ENCODE results near the gene SMG9. TPM values are rescaled to one million over a fixed set of nuclear protein-coding genes. Genes with fewer than 3 reads are reported as not detected.

The SMG9 gene
- total RNA-seq, 1 donor from 2014 or later, result 13.2 TPM

- peak; percentile 66 for ATAC-seq
- DNase-seq (ENCODE audit: low spot score), result no peak
Measured at GRCh38 chr19:43726736-43727592, 27.8 kb downstream of the SMG9 start.

DNA sequence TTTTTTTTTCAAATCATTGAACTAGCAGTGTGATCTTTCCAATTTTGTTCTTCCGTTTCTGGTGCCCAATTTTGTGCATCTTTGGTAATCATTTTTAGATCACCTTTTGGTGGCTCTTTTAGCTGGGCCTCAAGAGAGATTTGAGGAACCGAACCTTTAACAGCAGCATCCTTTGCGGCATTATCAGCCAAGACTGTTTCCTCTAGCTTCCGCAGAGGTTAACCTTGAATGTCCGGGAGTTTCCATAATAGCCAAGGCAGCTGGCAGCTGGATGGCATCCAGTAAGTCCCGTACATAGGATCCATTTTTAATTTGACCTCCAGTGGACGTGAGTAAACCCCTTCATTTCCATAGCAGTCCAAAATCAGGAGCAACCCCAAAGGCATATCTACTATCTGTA lies 29.3 kb downstream of the SMG9 start:
- ATAC-seq, result no peak
- no peak for DNase-seq (ENCODE audit: low spot score)

DNA sequence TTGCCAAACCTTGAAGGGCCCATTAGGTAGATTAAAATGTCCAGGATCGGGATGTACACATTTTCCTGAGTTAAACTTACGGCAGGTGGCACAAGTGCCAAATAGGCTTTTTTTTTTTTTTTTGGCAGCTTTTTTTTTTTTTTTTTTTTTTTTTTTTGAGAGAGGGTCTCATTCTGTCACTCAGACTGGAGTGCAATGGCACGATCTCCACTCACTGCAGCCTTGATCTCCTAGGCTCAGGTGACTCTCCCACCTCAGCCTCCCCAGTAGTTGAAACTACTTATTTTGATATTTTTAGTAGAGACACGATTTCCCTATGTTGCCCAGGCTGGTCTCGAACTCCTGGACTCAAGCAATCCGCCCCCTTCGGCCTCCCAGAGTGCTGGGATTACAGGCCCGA lies 29.9 kb downstream of the SMG9 start:
- ATAC-seq, result no peak
- no peak for DNase-seq (ENCODE audit: low spot score)

DNA sequence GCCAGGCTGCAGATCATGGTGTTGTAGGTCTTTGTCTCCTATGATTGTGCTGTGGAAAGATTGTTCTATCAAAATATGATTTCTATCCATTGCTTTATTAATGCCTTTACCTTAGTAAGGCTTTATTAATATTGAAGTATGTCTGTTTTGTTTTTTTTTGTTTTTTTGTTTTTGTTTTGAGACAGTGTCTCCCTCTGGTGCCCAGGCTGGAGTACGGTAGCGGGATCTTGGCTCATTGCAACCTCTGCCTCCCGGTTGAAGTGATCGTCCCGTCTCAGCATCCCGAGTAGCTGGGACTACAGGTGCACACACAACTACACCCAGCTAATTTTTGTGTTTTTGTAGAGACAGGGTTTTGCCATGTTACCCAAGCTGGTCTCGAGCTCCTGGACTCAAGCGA lies 31.2 kb downstream of the SMG9 start:
- ATAC-seq (no peak), DNase-seq (ENCODE audit: low spot score) (no peak)

DNA sequence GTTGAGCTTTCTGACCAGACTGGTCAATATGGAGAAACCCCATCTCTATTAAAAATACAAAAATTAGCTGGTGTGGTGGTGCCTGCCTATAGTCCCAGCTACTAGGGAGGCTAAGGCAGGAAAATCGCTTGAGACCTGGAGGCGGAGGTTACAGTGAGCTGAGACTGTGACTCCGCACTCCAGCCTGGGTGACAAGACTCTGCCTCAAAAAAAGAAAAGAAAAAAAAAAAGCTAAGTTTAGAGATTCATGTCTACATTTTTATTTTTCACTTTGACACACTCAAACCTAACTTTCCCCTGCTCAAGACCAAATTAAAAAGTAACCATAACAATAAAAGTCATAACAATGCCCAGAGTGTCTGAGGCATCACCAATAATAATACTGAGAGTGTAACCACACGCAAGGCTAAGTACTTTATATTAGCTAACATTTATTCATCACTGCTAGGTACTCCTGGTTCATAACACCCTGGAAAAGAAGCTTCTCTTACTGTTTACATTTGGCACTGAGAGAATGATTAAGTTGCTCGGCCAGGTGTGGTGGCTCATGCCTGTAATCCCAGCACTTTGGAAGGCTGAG lies 33.2 kb downstream of the SMG9 start:
- DNase-seq (ENCODE audit: low spot score), result no peak
- ATAC-seq, result no peak

DNA sequence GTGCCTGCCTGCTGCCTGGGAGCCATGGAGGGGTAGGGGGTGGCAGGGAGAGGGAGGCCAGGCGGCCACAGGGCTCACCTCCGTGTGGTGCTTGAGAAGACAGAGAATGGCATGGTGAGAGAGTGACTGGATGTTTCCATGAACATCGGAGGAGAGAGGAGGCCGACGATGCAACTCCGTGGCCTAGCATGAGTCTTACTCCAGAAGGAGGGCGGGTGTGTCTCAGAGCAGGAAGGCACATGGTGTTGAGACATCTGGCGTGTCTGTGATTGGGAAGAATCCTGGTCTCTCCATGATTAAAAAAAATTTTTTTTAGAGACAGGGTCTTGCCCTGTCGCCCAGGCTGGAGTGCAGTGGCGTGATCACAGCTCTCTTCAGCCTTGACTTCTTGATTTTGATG lies 33.8 kb downstream of the SMG9 start:
- ATAC-seq, result no peak
- DNase-seq (ENCODE audit: low spot score), result no peak

DNA sequence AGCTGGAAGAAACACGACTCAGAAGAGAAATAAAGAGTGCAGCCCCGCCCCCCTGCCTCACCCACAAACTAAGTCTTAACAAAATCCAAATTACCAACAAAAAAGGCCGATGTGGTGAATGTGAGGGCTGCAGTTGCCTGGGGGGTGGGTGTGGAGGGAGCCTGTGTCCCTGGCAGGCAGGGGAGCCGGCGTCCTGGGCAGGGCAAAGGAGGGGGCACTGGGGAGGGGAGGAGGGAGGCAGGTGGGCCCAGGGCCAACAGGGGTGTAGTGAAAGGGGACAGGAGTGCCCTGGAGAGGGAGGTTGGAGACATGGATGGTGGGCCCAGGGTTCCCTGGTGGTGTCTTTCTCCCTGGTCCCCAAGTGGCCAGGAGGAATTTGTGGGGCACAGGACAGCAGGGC lies 34.8 kb downstream of the SMG9 start:
- ATAC-seq (no peak), DNase-seq (ENCODE audit: low spot score) (no peak)

GRCh38 chr19:43719378-43719868 lies 35.3 kb downstream of the SMG9 start:
- DNase-seq (ENCODE audit: low spot score) (no peak), ATAC-seq (no peak)

- DNase-seq (ENCODE audit: low spot score) (no peak), ATAC-seq (no peak)
Measured at GRCh38 chr19:43718627-43719377, 36.0 kb downstream of the SMG9 start.

GRCh38 chr19:43715776-43716175 lies 39.0 kb downstream of the SMG9 start, which contains the start of gene IRGC:
Gene IRGC, plus strand, starts transcription at chr19:43716076. Its CDS starts 2,483 bp downstream, at chr19:43718559.
- ATAC-seq (no peak), DNase-seq (ENCODE audit: low spot score) (no peak)

DNA sequence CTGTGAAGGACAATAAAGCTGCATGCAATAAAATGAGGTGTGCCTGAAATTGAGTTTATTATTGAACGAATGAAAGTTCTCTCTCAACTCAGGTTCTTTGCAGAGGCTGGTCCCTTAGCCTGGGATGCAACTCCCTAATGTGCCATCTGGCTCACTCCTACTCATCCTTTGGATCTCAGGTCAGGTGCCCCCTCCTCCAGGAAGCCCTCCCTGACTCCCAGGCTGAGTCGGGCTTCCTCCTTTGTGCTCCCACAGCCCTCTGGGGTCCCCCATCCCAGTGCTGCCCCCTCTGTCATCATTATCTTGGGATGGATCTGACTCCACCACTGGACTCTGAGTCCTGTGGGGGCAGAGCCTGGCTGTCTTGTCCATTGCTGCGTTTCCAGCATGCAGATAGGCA lies 41.6 kb downstream of the SMG9 start:
- ATAC-seq (no peak), DNase-seq (ENCODE audit: low spot score) (no peak)

DNA sequence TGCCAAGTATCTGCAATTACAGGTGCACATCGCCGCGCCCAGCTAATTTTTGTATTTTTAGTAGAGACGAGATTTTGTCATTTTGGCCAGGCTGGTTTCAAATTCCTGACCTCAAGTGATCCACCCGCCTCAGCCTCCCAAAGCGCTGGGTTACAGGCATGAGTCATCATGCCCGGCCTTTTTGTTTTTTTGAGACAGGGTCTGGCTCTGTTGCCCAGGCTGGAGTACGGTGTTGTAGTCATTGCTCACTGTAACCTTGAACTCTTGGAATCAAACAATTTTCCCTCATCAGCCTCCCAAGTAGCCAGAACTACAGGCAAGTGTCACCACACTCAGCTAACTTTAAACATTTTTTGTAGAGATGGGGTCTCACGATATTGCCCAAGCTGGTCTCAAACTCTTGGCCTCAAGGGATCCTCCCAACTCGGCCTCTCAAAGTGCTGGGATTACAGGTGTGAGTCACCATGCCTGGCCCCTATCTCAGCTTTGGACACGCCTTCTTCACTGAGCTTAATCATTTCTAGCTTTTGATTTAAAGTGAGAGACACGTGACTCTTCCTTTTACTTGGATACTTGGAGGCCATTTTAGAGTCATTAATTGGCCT lies 42.9 kb downstream of the SMG9 start:
- no peak for ATAC-seq
- no peak for DNase-seq (ENCODE audit: low spot score)

GRCh38 chr19:43708716-43709115 lies 46.0 kb downstream of the SMG9 start:
- no peak for DNase-seq (ENCODE audit: low spot score)
- no peak for ATAC-seq

DNA sequence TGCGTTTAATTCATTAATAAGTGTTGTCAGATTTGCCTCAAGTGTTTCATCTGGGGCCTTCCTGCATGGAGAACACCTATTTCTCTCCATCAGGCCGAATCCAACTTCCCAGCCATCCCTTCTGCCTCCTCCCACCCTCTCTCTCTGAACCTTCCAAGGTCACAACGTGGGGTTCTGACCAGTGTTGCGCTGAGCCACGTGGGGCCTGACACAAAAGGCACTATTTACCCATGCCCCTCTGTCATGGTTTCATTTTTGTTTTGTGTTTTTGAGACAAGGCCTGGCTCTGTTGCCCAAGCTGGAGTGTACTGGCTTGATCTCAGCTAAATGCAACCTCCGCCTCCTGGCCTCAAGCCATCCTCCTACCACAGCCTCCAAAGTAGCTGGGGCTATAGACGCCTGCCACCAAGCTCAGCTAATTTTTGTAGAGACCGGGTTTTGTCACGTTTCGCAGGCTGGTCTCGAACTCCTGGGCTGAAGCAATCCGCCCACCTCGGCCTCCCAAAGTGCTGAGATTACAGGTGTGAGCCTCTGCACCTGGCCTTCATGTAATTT lies 47.5 kb downstream of the SMG9 start:
- ATAC-seq (no peak), DNase-seq (ENCODE audit: low spot score) (no peak)

- no peak for DNase-seq (ENCODE audit: low spot score)
- no peak for ATAC-seq
Measured at GRCh38 chr19:43705729-43706128, 49.0 kb downstream of the SMG9 start.

DNA sequence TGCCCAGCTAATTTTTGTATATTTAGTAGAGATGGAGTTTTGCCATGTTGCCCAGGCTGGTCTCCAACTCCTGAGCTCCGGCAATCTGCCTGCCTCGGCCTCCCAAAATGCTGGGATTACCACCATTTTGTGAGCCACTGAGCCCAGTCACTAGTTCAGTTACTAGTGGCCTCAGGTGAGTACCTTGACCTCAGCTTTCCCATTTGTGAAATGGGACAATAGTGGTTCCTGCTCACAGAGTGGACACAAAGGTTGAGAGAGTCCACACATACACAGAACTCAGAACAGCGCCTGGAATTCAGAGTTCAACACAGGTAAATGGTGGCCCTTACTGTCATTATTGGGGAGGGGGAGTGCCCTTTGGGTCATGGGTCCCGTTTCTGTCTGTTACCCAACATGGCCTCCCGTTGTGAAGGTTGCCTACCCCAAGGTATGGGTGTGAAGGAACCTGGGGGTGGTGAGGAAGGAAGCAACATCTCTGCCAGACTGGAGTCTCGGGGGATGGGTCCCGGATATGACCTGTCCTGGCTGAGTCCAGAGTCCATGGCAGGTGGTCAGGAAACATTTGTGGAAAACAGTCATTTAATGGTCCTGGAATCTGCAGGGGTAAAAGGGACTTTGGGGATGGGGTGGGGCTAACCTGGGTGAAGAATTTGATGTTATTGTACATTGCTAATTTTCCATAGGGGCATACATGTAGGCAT lies 50.6 kb downstream of the SMG9 start:
- ATAC-seq, result no peak
- DNase-seq (ENCODE audit: low spot score), result no peak

- DNase-seq (ENCODE audit: low spot score) (peak; percentile 49), ATAC-seq (peak; percentile 55)
Measured at GRCh38 chr19:43700395-43701000, 54.3 kb downstream of the SMG9 start.

DNA sequence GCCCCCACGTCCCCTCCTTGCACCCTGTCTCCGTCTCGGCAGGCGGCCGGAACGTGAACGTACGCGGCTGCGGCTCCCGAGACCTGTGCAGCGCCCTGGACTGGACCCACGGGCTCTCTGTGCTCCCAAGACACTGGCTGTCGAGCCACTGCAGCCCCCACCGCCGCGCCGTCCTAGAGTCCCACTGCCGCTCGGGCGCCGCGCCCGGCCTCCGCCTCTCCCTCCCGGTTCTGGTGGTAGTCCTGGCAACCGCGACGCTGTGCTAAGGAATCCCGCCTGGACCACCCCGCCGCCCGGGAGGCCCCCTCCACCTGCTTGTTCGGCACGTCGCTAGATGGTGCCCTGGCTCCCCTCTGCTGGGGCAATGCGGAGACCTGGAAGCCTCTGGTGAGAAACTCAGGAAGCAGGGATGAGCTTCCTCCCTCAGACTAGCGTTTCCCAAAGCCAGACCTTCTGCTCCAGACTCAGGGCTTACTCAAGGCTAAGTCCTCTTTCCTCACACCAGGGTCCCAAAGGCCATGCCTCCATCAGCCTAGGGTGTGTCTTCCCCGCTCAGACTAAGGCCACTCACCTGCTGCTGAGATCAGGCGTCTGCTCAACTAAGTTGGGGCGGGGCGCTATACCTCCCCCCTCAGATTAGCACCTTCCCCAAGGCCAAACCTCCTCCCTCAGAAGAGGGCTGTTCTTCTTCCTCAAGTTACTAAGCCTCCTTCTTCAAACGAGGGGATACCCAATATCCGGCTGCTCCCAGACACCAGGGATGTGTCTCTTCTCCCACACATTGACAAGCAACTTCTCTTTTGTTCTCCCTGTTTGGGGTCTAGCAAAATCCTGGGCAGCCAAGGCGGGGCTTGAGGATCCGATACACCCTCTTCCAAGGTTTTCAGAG lies 55.0 kb downstream of the SMG9 start:
- no peak for DNase-seq (ENCODE audit: low spot score)
- peak; percentile 27 for ATAC-seq

DNA sequence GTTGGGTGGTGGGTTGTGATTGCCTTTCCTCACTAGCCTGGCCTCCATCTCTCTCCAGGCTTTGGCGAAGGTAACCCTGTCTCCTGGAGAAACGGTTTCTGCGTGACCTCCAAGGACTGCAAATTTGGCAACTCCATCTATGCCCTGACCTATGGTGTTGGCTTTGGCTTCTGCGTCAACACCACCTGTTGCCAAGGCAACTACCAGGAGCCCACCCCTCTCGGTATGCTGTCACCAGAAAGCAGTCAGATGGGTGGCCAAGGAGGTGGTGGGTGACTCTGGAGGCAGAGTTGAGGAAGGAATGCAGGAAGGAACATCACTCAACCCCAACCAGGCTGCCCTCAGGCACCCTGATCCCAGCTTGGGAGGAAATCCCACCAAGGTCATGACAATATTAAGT lies 57.5 kb downstream of the SMG9 start:
- DNase-seq (ENCODE audit: low spot score) (no peak), ATAC-seq (no peak)

Measured in left lobe of liver (tissue), 2 donors.